DMS53 treated with DMSO at 0.1 percent for 48 hours (cell line): ENCODE results near the gene HIVEP2.

Experiments
- DNase-seq: peaks from one replicate; lab custom pipeline; 2025; ENCODE audit not compliant: unreplicated experiment; lab: John Stamatoyannopoulos, UW

HIVEP2 gene

DNA sequence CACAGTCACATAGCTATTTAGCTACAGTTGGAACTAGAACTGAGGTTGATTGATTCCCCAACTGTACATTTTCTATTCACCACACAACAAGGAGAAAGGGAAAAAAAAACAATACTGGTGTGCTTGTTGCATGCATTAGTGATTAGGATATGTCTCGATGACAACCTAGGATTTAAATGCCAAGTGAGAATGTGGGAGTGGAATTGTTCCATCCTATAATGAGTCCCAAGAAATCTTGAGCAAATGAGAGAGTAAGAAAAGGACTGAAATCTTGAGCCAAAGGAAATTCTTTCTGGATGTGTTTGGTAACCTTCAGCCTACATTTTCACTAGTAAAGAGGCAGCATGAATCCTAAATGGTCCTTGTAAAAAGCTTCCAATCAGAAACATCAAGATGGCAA, 232.7 kb downstream of the HIVEP2 start:
- DNase-seq, result no peak

DNA sequence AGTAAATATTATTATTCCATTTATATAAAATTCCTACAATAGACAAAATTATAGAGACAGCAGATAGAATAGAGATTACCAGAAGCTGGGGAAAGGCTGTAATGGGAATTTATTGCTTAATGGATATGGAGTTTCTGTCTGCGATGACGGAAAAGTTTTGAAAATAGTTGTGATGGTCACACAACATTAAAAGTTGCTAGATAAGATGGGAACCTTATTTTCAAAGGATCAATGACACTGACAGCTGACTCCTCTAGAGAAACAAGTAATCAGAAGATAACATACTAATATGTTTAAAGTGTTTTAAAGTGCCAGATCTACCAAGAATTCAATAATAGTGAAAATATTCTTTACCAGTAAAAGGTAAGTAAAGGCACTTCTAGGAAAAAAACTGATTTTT, 236.3 kb downstream of the HIVEP2 start:
- DNase-seq, result no peak

DNA sequence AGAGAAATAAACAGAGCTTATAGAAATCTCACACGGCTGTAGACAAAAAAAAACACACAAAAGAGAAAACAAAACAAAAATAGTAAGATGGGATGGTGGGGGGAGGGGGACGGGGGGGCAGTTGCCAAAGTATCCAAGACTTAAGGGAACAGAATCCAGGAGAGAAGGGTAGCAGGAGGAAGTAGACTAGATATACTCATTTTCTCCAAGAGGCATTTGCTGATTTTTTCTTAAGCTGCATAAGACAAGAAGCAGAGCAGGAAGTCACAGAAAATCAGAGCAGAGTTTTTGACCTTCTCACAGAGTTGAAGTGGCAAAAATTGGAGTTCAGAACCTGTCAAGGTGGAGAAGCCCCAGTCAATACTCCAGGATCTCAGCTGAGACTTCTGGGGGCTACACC, 237.7 kb downstream of the HIVEP2 start:
- DNase-seq, result no peak

DNA sequence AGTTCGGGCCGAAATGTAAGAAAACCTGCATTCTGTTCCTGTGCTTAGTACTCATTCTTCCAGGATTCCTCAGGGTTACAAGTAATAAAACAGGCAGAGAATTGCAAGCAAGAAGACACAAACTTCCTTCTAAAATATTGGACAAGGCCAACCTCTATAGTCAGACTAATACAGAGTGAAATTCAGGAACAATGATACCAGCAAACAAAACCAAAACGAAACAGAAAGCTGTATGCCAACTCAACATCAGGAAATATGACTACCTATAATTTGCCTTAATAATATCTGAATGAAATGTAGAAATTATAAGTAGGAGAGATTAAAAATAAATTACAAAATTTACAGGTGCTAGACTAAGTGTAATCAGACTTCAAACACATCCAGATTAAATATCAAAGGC, 238.8 kb downstream of the HIVEP2 start:
- DNase-seq, result no peak

- DNase-seq, result no peak
Observed at GRCh38 chr6:142705054-142705453, 239.9 kb downstream of the HIVEP2 start.

DNA sequence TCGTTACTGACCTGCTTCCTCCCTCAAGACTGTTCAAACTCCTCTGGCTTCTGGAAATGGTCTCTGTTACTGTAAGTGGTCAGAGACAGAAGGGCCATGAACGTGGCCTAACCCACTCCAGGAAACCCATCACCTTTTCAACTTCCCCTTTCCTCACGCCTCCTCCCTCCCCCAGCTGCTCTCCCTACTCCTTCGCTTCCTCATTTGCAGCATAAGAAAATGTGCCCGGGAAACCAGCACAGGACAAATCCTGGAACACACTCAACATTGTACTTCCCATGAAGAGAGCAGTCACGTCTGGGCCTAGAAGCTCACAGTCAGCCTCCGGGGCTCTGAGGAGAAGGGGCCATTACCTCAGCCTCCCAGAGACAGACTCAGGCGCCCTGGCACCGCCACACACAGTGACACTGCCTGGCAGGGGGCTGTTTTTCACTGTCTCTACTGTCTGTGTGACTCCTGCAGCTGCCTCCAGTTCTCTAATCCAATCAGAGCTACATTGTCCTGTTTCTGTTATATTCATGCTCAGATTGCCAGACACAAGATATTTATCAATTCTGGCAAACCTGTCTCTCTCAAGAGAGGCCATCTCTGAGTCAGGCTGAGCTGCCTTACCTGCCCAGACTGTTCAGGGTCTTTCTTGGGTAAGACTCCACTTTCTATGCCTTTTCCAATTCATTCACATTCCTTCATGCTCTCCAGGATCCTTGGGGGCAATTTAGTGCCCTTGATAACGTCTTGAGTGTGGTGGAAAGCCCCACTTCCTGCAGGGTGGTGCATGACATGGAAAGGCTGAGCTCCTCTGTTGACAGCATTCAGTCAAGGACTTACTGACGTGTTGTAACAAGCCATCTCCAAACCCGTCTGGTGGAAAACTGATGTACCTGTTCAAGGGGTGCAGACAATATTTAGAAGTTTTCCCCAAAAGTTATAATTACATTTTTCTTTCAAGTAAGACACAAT, 242.2 kb downstream of the HIVEP2 start:
- DNase-seq, result no peak
